GM23338 (cell line): ENCODE measurements around the gene PFDN4. TPM values are rescaled to one million over a fixed set of nuclear protein-coding genes. Genes with fewer than 3 reads are reported as not detected.

ENCODE experiments used
- ATAC-seq: fragments of 200-7000 bp; cut with Tn5 transposase; 3 replicates; pipeline ENCODE4 v1.9.1; 2020
- DNase-seq: peaks from one replicate; pipeline ENCODE4 v3.0.0-alpha.2; 2015; ENCODE audit warnings: low spot score
- H2AFZ ChIP-seq: fragments of 200-600 bp; sonication (generic); 2 replicates; pipeline ENCODE4 v1.8.0; 2016; ENCODE audit warnings: antibody characterized with exemption, mild to moderate bottlenecking, moderate library complexity
- H3F3A ChIP-seq: fragments of 200-600 bp; sonication (generic); replicated peaks from 2 replicates; pipeline ENCODE4 v1.8.0; 2017; ENCODE audit warnings: antibody characterized with exemption, mixed run types, low read depth
- H3K27ac ChIP-seq: fragments of 200-600 bp; sonication (generic); 2 replicates; pipeline ENCODE4 v1.6.1; 2016; ENCODE audit warnings: low read depth
- H3K27me3 ChIP-seq: fragments of 200-600 bp; sonication (generic); 2 replicates; pipeline ENCODE4 v1.8.0; 2016; ENCODE audit warnings: mild to moderate bottlenecking, mixed run types, moderate library complexity; ENCODE audit not compliant: insufficient read depth
- H3K36me3 ChIP-seq: fragments of 200-600 bp; sonication (generic); 2 replicates; pipeline ENCODE4 v1.8.0; 2016; ENCODE audit warnings: mild to moderate bottlenecking; ENCODE audit not compliant: insufficient read depth
- H3K4me1 ChIP-seq: fragments of 200-600 bp; sonication (generic); 2 replicates; pipeline ENCODE4 v1.8.0; 2016; ENCODE audit warnings: mild to moderate bottlenecking, moderate library complexity; ENCODE audit not compliant: insufficient read depth
- H3K4me2 ChIP-seq: fragments of 200-600 bp; sonication (generic); 2 replicates; pipeline ENCODE4 v1.7.1; 2017; ENCODE audit warnings: mixed run types
- H3K4me3 ChIP-seq: fragments of 200-600 bp; sonication (generic); 2 replicates; pipeline ENCODE4 v1.6.1; 2016; ENCODE audit warnings: mixed run types
- H3K79me2 ChIP-seq: fragments of 200-600 bp; sonication (generic); replicated peaks from 2 replicates; pipeline ENCODE4 v1.8.0; 2017; ENCODE audit warnings: mild to moderate bottlenecking; ENCODE audit not compliant: insufficient read depth
- H3K9me2 ChIP-seq: fragments of 200-600 bp; sonication (generic); 2 replicates; pipeline ENCODE4 v1.8.0; 2017; ENCODE audit not compliant: insufficient read depth
- H4K20me1 ChIP-seq: fragments of 200-600 bp; sonication (generic); replicated peaks from 2 replicates; pipeline ENCODE4 v1.8.0; 2017; ENCODE audit warnings: mild to moderate bottlenecking; ENCODE audit not compliant: insufficient read depth
- H3K27ac Mint-ChIP-seq: 2 replicates; pipeline ENCODE4 v1.8.0; 2020; ENCODE audit warnings: inconsistent platforms, mild to moderate bottlenecking, moderate library complexity, mixed read lengths
- H3K27me3 Mint-ChIP-seq: 3 replicates; pipeline ENCODE4 v1.8.0; 2022; ENCODE audit warnings: low read depth, mild to moderate bottlenecking, moderate library complexity, mixed read lengths, inconsistent platforms; ENCODE audit not compliant: insufficient read depth, poor library complexity
- H3K36me3 Mint-ChIP-seq: 3 replicates; pipeline ENCODE4 v1.8.0; 2021; ENCODE audit warnings: low read depth, mild to moderate bottlenecking, inconsistent platforms, moderate library complexity, mixed read lengths
- H3K4me1 Mint-ChIP-seq: 3 replicates; pipeline ENCODE4 v1.8.0; 2020; ENCODE audit warnings: mild to moderate bottlenecking, inconsistent platforms, mixed read lengths
- H3K4me3 Mint-ChIP-seq: 3 replicates; pipeline ENCODE4 v1.8.0; 2021; ENCODE audit warnings: moderate library complexity, mild to moderate bottlenecking, inconsistent platforms, mixed read lengths
- H3K9me3 Mint-ChIP-seq: 3 replicates; pipeline ENCODE4 v1.8.0; 2020; ENCODE audit warnings: moderate library complexity, mild to moderate bottlenecking, inconsistent platforms, mixed read lengths
- CREB1 ChIP-seq: fragments of 250-450 bp; sonication (Bioruptor Pico); IDR thresholded peaks from 2 replicates; pipeline ENCODE4 v1.5.0; 2020; ENCODE audit warnings: low read depth, mild to moderate bottlenecking, moderate library complexity
- EZH2 ChIP-seq: fragments of 200-600 bp; sonication (generic); IDR thresholded peaks from one replicate; pipeline ENCODE4 v1.8.0; 2017; ENCODE audit warnings: antibody characterized with exemption, mild to moderate bottlenecking, low read depth; ENCODE audit not compliant: unreplicated experiment
- JUNB ChIP-seq: IDR thresholded peaks from one replicate; pipeline ENCODE4 v1.6.1; 2016; ENCODE audit warnings: antibody characterized with exemption; ENCODE audit not compliant: unreplicated experiment
- NANOG ChIP-seq: IDR thresholded peaks from 2 replicates; pipeline ENCODE4 v1.6.1; 2016; ENCODE audit warnings: antibody characterized with exemption, borderline replicate concordance
- STAT1 ChIP-seq: IDR thresholded peaks from one replicate; pipeline ENCODE4 v1.6.1; 2016; ENCODE audit warnings: antibody characterized with exemption; ENCODE audit not compliant: unreplicated experiment
- ZNF114 ChIP-seq: fragments of 250-450 bp; sonication (Bioruptor Pico); IDR thresholded peaks from 2 replicates; pipeline ENCODE4 v1.5.0; 2020; ENCODE audit warnings: mild to moderate bottlenecking, moderate library complexity
- ZNF331 ChIP-seq: fragments of 250-450 bp; sonication (Bioruptor Pico); IDR thresholded peaks from 2 replicates; pipeline ENCODE4 v1.5.0; 2020; ENCODE audit warnings: low read depth, mild to moderate bottlenecking, moderate library complexity
- polyA plus RNA-seq: library from polyadenylated mRNA; unstranded; fragments of >200 nt; fragmentation: Nextera tagmentation; extraction: Ambion mirVana; gene quantifications from 2 replicates; pipeline ENCODE4 v1.2.1, GENCODE V29; 2016
- total RNA-seq: library from RNA; depleted of rRNA; stranded (reverse); fragments of >200 nt; shearing (Covaris generic); gene quantifications from 2 replicates; pipeline ENCODE4 v1.2.3, GENCODE V29; 2014
- TF ChIP-seq, protein P1 (sequence below), 2 experiments: fragments of 200-600 bp in 1 of 2; sonication (generic) in 1 of 2; conservative IDR thresholded peaks; 2 replicates each; pipeline versions ENCODE4 v1.5.1 to v1.6.1; 2016 to 2017; ENCODE audit warnings: antibody characterized with exemption in 2 of 2, low read depth in 2 of 2, mild to moderate bottlenecking in 2 of 2, moderate library complexity in 1 of 2
- TF ChIP-seq, protein P2 (sequence below): IDR thresholded peaks from one replicate; pipeline ENCODE4 v1.6.1; 2018; ENCODE audit warnings: antibody characterized with exemption; ENCODE audit not compliant: unreplicated experiment

The PFDN4 gene
- total and polyA plus RNA-seq, 2 experiments from 2014 or later, result 105 to 477 TPM

- Histone ChIP-seq H3K9me2 (no peaks in the 10 kb centered on the region), H3K79me2 (no peaks in the 10 kb centered on the region), H3K4me1 (no peaks in the 10 kb centered on the region; the same call in 1 of the 2 replicates), H3F3A (no peaks in the 10 kb centered on the region), H3K4me2 (no peak overlapping the region), H3K36me3 (no peaks in the 10 kb centered on the region), H3K27me3 (no peaks in the 10 kb centered on the region), H3K27ac (no peak overlapping the region), H2AFZ (peak overlapping the region; percentile 25; the same call in 1 of the 2 replicates), H4K20me1 (no peaks in the 10 kb centered on the region), H3K4me3 (no peak overlapping the region)
- no peaks in the 10 kb centered on the region for H3K36me3 Mint-ChIP-seq
- TF ChIP-seq CREB1 (CRISPR knock-in tag), result no peak
- no peak for TF ChIP-seq ZNF114 (CRISPR knock-in tag)
- TF ChIP-seq STAT1, result no peak
- TF ChIP-seq, protein P1, sequence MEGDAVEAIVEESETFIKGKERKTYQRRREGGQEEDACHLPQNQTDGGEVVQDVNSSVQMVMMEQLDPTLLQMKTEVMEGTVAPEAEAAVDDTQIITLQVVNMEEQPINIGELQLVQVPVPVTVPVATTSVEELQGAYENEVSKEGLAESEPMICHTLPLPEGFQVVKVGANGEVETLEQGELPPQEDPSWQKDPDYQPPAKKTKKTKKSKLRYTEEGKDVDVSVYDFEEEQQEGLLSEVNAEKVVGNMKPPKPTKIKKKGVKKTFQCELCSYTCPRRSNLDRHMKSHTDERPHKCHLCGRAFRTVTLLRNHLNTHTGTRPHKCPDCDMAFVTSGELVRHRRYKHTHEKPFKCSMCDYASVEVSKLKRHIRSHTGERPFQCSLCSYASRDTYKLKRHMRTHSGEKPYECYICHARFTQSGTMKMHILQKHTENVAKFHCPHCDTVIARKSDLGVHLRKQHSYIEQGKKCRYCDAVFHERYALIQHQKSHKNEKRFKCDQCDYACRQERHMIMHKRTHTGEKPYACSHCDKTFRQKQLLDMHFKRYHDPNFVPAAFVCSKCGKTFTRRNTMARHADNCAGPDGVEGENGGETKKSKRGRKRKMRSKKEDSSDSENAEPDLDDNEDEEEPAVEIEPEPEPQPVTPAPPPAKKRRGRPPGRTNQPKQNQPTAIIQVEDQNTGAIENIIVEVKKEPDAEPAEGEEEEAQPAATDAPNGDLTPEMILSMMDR (conservative IDR thresholded peaks at IDR 0.05; ENCODE audit: low read depth in 2 of 2), result no peak
- peaks cover 27% of the 10 kb centered on the region for H3K4me1 Mint-ChIP-seq
- DNase-seq, result no peak
- H3K9me3 Mint-ChIP-seq, result peaks cover 2% of the 10 kb centered on the region; the same call in 1 of the 3 replicates
- no peak for ATAC-seq
- no peaks in the 10 kb centered on the region for H3K27me3 Mint-ChIP-seq
- H3K27ac Mint-ChIP-seq, result no peak overlapping the region
- no peak overlapping the region for H3K4me3 Mint-ChIP-seq
Observed at GRCh38 chr20:54266844-54267243, 59.0 kb downstream of the PFDN4 start.

DNA sequence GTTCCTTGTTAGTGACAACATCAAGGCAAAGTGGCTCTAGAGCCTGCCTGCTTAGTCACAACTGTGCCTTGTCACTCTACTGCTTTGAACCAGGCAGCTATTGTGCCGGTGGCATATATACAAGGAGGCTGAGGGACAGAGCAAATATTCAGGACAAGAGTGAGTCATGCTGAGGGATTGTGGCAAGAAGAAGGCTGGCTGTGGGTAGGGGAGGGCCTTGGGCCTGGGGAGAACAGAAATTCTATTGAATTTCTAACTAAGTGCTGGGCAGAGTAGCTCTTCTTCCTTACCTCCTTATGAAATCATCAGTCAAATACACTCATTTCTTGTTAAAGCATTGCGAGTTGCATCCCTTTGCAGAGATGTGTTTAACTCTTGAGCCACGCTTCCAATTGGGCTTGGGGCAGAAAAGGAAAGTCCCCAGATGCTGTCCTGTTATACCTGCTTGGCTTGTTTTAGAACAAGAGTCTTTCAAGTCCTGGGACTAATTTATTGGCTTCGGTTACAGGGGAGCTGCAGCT is 59.7 kb downstream of the PFDN4 start:
- no peak overlapping the region for H3K27ac ChIP-seq
- H3K4me3 ChIP-seq, result no peak overlapping the region
- ATAC-seq (peak; percentile 58), DNase-seq (peak; percentile 17)
- Mint-ChIP-seq H3K36me3 (no peaks in the 10 kb centered on the region), H3K9me3 (peaks cover 2% of the 10 kb centered on the region; the same call in 1 of the 3 replicates), H3K27ac (no peak overlapping the region), H3K27me3 (no peaks in the 10 kb centered on the region), H3K4me3 (no peak overlapping the region), H3K4me1 (peaks cover 31% of the 10 kb centered on the region)
- no peaks in the 10 kb centered on the region for H3K36me3 ChIP-seq
- H4K20me1 ChIP-seq, result no peaks in the 10 kb centered on the region
- H3K9me2 ChIP-seq, result no peaks in the 10 kb centered on the region
- no peak overlapping the region for H3K4me2 ChIP-seq
- no peaks in the 10 kb centered on the region for H3K27me3 ChIP-seq
- no peaks in the 10 kb centered on the region for H3F3A ChIP-seq
- peak overlapping the region; percentile 25; the same call in 1 of the 2 replicates for H2AFZ ChIP-seq
- H3K79me2 ChIP-seq, result no peaks in the 10 kb centered on the region
- H3K4me1 ChIP-seq, result peaks cover 4% of the 10 kb centered on the region; the same call in 1 of the 2 replicates
- TF ChIP-seq, protein P1 (conservative IDR thresholded peaks at IDR 0.05; ENCODE audit: low read depth in 2 of 2), result no peak
- TF ChIP-seq JUNB (no peak), CREB1 (CRISPR knock-in tag) (no peak), ZNF331 (no peak), ZNF114 (CRISPR knock-in tag) (no peak), NANOG (no peak), EZH2 (no peak)
- TF ChIP-seq, protein P2, sequence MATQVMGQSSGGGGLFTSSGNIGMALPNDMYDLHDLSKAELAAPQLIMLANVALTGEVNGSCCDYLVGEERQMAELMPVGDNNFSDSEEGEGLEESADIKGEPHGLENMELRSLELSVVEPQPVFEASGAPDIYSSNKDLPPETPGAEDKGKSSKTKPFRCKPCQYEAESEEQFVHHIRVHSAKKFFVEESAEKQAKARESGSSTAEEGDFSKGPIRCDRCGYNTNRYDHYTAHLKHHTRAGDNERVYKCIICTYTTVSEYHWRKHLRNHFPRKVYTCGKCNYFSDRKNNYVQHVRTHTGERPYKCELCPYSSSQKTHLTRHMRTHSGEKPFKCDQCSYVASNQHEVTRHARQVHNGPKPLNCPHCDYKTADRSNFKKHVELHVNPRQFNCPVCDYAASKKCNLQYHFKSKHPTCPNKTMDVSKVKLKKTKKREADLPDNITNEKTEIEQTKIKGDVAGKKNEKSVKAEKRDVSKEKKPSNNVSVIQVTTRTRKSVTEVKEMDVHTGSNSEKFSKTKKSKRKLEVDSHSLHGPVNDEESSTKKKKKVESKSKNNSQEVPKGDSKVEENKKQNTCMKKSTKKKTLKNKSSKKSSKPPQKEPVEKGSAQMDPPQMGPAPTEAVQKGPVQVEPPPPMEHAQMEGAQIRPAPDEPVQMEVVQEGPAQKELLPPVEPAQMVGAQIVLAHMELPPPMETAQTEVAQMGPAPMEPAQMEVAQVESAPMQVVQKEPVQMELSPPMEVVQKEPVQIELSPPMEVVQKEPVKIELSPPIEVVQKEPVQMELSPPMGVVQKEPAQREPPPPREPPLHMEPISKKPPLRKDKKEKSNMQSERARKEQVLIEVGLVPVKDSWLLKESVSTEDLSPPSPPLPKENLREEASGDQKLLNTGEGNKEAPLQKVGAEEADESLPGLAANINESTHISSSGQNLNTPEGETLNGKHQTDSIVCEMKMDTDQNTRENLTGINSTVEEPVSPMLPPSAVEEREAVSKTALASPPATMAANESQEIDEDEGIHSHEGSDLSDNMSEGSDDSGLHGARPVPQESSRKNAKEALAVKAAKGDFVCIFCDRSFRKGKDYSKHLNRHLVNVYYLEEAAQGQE, result no peak
